ENCODE measurements around the gene RP2. TPM values are rescaled to one million over a fixed set of nuclear protein-coding genes. Genes with fewer than 3 reads are reported as not detected.

The RP2 gene
- total RNA-seq, 1 experiment from 2014 or later = 5.1 TPM

DNA sequence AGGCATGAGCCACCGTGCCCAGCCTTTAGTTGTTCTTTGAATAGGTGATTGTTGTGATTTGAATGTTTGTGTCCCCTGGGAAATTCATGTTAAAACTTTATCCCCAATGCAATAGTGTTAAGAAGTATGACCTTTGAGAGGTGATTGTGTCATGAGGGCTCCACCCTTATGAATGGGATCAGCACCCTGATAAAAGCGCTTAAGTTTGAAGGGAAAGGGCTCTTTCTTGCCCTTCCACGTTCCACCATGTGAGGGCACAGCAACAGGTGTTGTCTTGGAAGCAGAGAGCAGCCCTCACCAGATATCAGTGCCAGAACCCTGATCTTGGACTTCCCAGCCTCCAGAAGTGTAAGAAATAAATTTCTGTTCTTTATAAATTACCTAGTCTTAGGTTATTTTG, 33.7 kb upstream of the RP2 start:
- H3K4me2 ChIP-seq (ENCODE audit: insufficient read depth, insufficient read length, low read length) = no peak overlapping the region
- H3K27ac ChIP-seq (ENCODE audit: insufficient read length, low read depth, low read length) = no peak overlapping the region
- no peaks in the 10 kb centered on the region for H3K4me1 Mint-ChIP-seq
- no CpG with 5 or more reads among the region's 3 CpGs for WGBS (ENCODE audit: extremely low coverage, insufficient read length, low lambda C conversion rate)
- H3T11ph ChIP-seq (ENCODE audit: low read length) = no peak overlapping the region
- no peak for DNase-seq
- no peak overlapping the region for H3K23ac ChIP-seq (ENCODE audit: insufficient read length, low read depth, low read length)
- TF ChIP-seq, protein P1, sequence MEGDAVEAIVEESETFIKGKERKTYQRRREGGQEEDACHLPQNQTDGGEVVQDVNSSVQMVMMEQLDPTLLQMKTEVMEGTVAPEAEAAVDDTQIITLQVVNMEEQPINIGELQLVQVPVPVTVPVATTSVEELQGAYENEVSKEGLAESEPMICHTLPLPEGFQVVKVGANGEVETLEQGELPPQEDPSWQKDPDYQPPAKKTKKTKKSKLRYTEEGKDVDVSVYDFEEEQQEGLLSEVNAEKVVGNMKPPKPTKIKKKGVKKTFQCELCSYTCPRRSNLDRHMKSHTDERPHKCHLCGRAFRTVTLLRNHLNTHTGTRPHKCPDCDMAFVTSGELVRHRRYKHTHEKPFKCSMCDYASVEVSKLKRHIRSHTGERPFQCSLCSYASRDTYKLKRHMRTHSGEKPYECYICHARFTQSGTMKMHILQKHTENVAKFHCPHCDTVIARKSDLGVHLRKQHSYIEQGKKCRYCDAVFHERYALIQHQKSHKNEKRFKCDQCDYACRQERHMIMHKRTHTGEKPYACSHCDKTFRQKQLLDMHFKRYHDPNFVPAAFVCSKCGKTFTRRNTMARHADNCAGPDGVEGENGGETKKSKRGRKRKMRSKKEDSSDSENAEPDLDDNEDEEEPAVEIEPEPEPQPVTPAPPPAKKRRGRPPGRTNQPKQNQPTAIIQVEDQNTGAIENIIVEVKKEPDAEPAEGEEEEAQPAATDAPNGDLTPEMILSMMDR (conservative IDR thresholded peaks at IDR 0.05) = peak; percentile 47; the same call in 2 of the 3 replicates
- no peak overlapping the region for H3K14ac ChIP-seq (ENCODE audit: insufficient read depth, low read length)
- H3K27me3 ChIP-seq (ENCODE audit: insufficient read depth, low read length) = no peaks in the 10 kb centered on the region
- H3K18ac ChIP-seq (ENCODE audit: insufficient read length, low read depth, low read length) = no peak overlapping the region
- H3K79me2 ChIP-seq (ENCODE audit: insufficient read depth, low read length) = no peaks in the 10 kb centered on the region
- H3K4ac ChIP-seq (ENCODE audit: low read depth, low read length) = no peak overlapping the region
- no peak overlapping the region for H2BK15ac ChIP-seq (ENCODE audit: low read depth, low read length)
- no peak overlapping the region for H3K56ac ChIP-seq (ENCODE audit: insufficient read length, low read depth, low read length)
- H4K20me1 ChIP-seq (ENCODE audit: control insufficient read depth, insufficient read depth, insufficient read length) = no peaks in the 10 kb centered on the region
- H3K9me3 Mint-ChIP-seq = peaks cover 61 to 65% of the 10 kb centered on the region in 2 experiments
- H3K9me3 ChIP-seq (ENCODE audit: control insufficient read depth, low read depth, low read length) = peaks cover 15% of the 10 kb centered on the region
- H3K27ac Mint-ChIP-seq = no peak overlapping the region
- no peaks in the 10 kb centered on the region for H3K23me2 ChIP-seq (ENCODE audit: insufficient read length, low read depth, low read length, poor library complexity, severe bottlenecking)
- no peak overlapping the region for H2BK12ac ChIP-seq (ENCODE audit: insufficient read length, low read depth, low read length)
- H4K8ac ChIP-seq (replicated peaks; ENCODE audit: insufficient read length, low read depth, low read length) = no peak overlapping the region
- no peak overlapping the region for H4K5ac ChIP-seq (ENCODE audit: insufficient read length, low read depth, low read length)
- H3K9ac ChIP-seq (ENCODE audit: extremely low read depth, insufficient read length, low read length) = no peak overlapping the region
- H2AK5ac ChIP-seq (ENCODE audit: insufficient read length, low read length) = no peak overlapping the region
- no peaks in the 10 kb centered on the region for H3K4me1 ChIP-seq (ENCODE audit: insufficient read depth, low read length)
- H3K27me3 Mint-ChIP-seq (ENCODE audit: low read depth) = no peaks in the 10 kb centered on the region
- H3K79me1 ChIP-seq (ENCODE audit: insufficient read depth, low read depth, low read length, poor library complexity, severe bottlenecking) = no peaks in the 10 kb centered on the region
- no peak overlapping the region for H3K4me3 Mint-ChIP-seq
- H2BK5ac ChIP-seq (ENCODE audit: insufficient read length, low read length) = no peak overlapping the region
- no peak overlapping the region for H2BK120ac ChIP-seq (ENCODE audit: low read depth, low read length, poor library complexity, severe bottlenecking)
- H4K91ac ChIP-seq (ENCODE audit: insufficient read length, low read depth, low read length) = no peak overlapping the region
- no peak overlapping the region for H2AFZ ChIP-seq (ENCODE audit: low read length)
- peaks cover 0 to 2% (median 2%) of the 10 kb centered on the region in 3 experiments; a peak in 2 of 7 replicates for H3K36me3 Mint-ChIP-seq (ENCODE audit: insufficient read depth in 1 of 3, low read depth in 3 of 3)
- H2BK20ac ChIP-seq (ENCODE audit: low read depth, low read length, poor library complexity, severe bottlenecking) = no peak overlapping the region

All from H9 (cell line).